NT2/D1 (cell line): ENCODE data around the gene CTNNB1.

ENCODE experiments used
- DNase-seq: peaks from one replicate; pipeline ENCODE4 v3.0.0-alpha.2; 2011; ENCODE audit warnings: low read depth, low spot score
- H3K27me3 ChIP-seq: 2 replicates; pipeline ENCODE4 v1.6.0; 2011; ENCODE audit warnings: mild to moderate bottlenecking; ENCODE audit not compliant: insufficient read length, insufficient read depth
- H3K36me3 ChIP-seq: 2 replicates; pipeline ENCODE4 v1.6.1; 2011; ENCODE audit warnings: mild to moderate bottlenecking, low read length, mixed read lengths; ENCODE audit not compliant: insufficient read depth, insufficient read length
- H3K4me1 ChIP-seq: 2 replicates; pipeline ENCODE4 v1.5.1; 2011; ENCODE audit not compliant: insufficient read depth, insufficient read length
- H3K4me3 ChIP-seq: 2 replicates; pipeline ENCODE4 v1.5.1; 2011; ENCODE audit warnings: low read depth; ENCODE audit not compliant: insufficient read length
- H3K9ac ChIP-seq: 2 replicates; pipeline ENCODE4 v1.6.0; 2011; ENCODE audit warnings: low read depth; ENCODE audit not compliant: insufficient read length
- H3K9me3 ChIP-seq: 2 replicates; pipeline ENCODE4 v1.5.1; 2011; ENCODE audit warnings: mild to moderate bottlenecking, low read length; ENCODE audit not compliant: insufficient read depth
- SUZ12 ChIP-seq: IDR thresholded peaks from 2 replicates; pipeline ENCODE4 v1.6.1; 2011; ENCODE audit not compliant: insufficient read length, insufficient read depth; ENCODE audit errors: extremely low read depth
- YY1 ChIP-seq: IDR thresholded peaks from 2 replicates; pipeline ENCODE4 v1.6.1; 2011; ENCODE audit not compliant: insufficient read length, insufficient read depth
- ZNF274 ChIP-seq: IDR thresholded peaks from 2 replicates; pipeline ENCODE4 v1.6.1; 2011; ENCODE audit warnings: mild to moderate bottlenecking, low read depth, low read length

CTNNB1 gene

DNA sequence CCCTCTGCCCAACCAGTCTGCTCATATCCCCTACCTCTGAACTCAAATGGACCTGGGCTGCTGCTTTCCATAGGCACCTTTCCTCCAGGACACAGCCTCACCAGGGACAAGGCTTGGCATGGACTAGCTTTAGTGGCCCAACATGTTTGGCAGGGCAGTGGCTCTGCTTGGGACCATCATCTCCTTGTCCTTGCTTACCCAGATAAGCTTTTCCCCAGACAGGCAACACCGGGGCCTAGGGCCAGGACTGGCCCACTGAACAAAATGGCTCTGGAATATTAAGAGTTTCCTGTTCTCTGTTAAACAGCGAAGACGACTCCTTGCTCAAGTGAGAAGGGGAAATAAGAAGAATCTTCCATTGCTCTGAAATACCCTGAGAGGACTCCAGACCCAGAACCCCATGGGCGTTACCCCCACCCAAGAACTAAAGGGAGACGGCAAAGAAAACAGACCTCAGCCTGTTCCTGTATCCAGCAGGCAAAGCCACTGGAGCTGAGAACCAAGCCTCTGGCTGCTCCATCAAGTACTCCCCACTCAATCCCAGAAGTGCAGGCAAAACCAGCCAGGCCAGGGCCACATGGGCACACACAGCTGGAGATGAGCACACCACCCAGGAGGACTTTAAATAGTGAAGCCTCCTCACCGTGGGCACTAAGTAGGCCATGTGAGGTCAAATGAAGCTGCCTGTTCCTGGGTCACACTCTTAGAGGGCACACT lies 45.5 kb downstream of the CTNNB1 start:
- H3K27me3 ChIP-seq: no peaks in the 10 kb centered on the region
- no peak for DNase-seq

DNA sequence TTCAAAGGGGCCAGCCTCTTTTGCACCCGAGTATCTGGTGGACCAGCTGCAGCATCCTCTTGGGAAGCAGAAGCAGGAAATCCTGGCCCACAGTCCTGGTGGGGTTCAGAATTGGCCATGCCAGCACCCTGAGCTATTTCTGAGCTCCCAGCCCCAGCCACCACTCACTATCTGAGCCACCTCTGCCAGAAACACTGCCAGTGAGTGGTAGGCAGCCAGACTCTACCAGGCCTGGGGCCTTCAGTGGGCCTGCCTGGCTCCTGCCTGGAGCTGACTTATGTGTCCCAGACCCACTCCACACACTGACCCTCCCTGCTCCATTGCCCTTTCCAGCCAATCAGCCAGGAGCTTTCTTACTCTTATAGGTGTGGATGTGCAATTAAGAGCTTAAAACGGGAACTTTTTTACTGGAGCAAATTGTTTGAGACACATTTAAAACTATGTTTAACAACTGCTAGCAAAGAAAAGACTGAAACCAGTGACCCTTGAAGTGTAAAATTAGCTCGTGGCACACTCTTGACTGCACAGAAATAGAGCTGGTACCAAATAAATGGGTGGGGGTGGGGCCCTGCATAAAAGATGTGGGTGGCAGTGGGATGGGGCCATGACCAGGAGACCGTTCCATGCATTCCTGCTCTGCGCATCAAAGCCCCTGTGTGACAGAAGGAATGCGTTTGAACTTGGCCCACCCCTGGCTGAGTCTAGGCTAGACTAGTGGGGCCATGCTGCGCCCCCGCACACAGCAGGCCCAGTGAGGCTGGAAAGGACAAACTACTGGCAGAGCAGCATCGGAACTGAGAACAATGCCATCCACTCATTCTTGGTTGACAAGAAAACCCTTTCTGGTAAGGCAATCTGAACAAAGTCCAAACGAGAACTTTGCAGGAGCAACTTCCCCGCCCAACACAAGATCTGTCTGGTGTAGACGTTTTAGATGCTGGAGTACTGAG lies 48.0 kb downstream of the CTNNB1 start:
- H3K4me1 ChIP-seq: peaks cover 7% of the 10 kb centered on the region
- no peak overlapping the region for H3K4me3 ChIP-seq
- no peak for DNase-seq
- H3K9me3 ChIP-seq: no peaks in the 10 kb centered on the region
- no peak overlapping the region for H3K9ac ChIP-seq
- TF ChIP-seq YY1 (no peak), ZNF274 (no peak), SUZ12 (no peak)
- peaks cover 9% of the 10 kb centered on the region for H3K36me3 ChIP-seq
- H3K27me3 ChIP-seq: no peaks in the 10 kb centered on the region

More for the DNA sequence above, 45.5 kb downstream of the CTNNB1 start:
- H3K9me3 ChIP-seq: no peaks in the 10 kb centered on the region
- H3K4me1 ChIP-seq: peaks cover 7% of the 10 kb centered on the region
- H3K4me3 ChIP-seq: no peak overlapping the region
- peaks cover 34% of the 10 kb centered on the region for H3K36me3 ChIP-seq
- H3K9ac ChIP-seq: no peak overlapping the region
- TF ChIP-seq SUZ12 (no peak), ZNF274 (no peak), YY1 (no peak)

DNA sequence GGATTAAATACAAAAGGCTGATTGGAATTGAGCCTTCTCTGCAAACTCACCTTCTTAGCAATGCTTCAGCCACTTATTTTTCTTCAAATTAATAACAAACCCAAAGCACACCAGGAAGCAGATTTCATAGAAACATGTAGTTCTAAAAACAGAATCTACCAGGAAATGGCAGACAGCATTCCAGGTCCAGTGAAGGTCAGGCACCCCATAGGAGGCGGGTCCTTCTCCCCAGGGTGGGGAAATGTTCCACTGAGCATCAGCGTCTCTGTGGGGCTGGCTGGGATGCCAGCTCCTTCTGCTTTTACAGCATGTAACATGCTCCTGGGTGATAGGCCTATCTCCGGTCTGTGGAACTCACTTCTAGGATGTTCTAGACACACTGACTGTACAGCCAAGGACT lies 49.2 kb downstream of the CTNNB1 start:
- H3K4me1 ChIP-seq: peaks cover 7% of the 10 kb centered on the region
- no peak for DNase-seq
- no peak overlapping the region for H3K4me3 ChIP-seq
- no peak for TF ChIP-seq SUZ12
- no peak for TF ChIP-seq YY1
- TF ChIP-seq ZNF274: no peak
- H3K27me3 ChIP-seq: no peaks in the 10 kb centered on the region
- H3K9ac ChIP-seq: no peak overlapping the region
- H3K9me3 ChIP-seq: no peaks in the 10 kb centered on the region
- peaks cover 5% of the 10 kb centered on the region for H3K36me3 ChIP-seq

DNA sequence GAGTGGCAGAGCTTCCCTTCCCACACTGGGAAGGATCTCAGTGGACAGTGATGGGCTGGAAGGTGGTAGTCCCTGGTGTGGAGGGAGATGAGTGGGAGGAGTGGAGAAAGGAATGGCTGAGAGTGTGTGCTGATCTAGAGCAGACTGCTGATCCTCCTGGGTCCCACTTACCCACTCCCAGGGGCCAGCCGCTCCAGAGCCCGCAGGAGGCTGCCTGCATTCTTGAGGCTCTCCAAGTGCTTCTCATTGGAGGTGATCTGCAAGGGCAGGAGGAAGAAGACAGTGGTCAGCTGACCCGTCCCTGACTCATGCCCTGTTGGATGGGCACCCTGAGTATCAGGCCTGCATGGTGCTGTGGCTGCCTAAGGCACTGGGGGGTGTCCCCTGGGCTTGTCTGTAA lies 50.0 kb downstream of the CTNNB1 start:
- no peak overlapping the region for H3K4me3 ChIP-seq
- no peaks in the 10 kb centered on the region for H3K9me3 ChIP-seq
- TF ChIP-seq SUZ12 (no peak), ZNF274 (no peak), YY1 (no peak)
- peaks cover 5% of the 10 kb centered on the region for H3K36me3 ChIP-seq
- H3K9ac ChIP-seq: no peak overlapping the region
- DNase-seq: no peak
- H3K27me3 ChIP-seq: no peaks in the 10 kb centered on the region
- peaks cover 7% of the 10 kb centered on the region for H3K4me1 ChIP-seq

DNA sequence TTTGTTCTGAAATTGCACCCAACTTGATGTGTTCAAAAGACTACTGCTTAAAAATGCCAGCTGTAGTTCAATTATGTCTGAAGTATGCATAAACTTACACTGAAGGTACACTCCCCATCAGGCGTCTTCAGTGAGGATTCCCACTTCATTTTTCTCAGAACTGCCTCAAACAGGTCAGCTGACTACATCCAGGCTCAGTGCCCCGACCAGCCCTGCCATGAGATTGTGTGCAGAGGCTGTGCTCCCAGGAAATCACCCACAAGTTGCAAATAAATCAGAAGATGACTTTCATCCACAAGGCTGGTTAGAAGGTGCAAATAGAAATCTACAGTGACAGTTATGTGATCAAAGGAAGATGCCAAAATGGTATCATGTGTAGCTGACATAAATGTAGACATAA lies 51.5 kb downstream of the CTNNB1 start:
- Histone ChIP-seq H3K4me1 (peaks cover 7% of the 10 kb centered on the region), H3K9ac (no peak overlapping the region), H3K9me3 (no peaks in the 10 kb centered on the region), H3K36me3 (no peaks in the 10 kb centered on the region), H3K27me3 (no peaks in the 10 kb centered on the region), H3K4me3 (no peak overlapping the region)
- no peak for TF ChIP-seq SUZ12
- TF ChIP-seq ZNF274: no peak
- no peak for TF ChIP-seq YY1
- no peak for DNase-seq

DNA sequence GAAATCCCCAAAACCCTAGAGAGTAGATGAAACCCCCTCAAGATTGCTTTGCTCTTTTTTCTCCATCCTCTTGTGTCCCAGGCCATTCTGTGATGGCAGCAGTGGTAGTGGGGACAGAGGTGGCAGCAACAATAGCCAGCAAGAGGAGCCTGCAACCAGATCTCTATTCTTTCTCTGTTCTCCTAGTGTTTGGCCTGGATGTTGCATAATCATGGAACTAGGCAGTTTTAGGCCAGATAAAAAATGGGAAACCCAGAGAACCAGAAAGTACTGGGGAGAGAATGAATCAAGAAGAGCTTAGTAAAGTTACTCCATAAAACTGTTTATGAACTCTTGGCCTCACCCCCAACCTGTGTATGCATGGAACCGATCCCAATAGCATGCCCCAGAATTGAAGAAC lies 52.3 kb downstream of the CTNNB1 start:
- no peak overlapping the region for H3K9ac ChIP-seq
- no peaks in the 10 kb centered on the region for H3K27me3 ChIP-seq
- H3K36me3 ChIP-seq: no peaks in the 10 kb centered on the region
- no peak overlapping the region for H3K4me3 ChIP-seq
- H3K9me3 ChIP-seq: no peaks in the 10 kb centered on the region
- TF ChIP-seq ZNF274 (no peak), SUZ12 (no peak), YY1 (no peak)
- H3K4me1 ChIP-seq: peaks cover 7% of the 10 kb centered on the region
- DNase-seq: no peak

DNA sequence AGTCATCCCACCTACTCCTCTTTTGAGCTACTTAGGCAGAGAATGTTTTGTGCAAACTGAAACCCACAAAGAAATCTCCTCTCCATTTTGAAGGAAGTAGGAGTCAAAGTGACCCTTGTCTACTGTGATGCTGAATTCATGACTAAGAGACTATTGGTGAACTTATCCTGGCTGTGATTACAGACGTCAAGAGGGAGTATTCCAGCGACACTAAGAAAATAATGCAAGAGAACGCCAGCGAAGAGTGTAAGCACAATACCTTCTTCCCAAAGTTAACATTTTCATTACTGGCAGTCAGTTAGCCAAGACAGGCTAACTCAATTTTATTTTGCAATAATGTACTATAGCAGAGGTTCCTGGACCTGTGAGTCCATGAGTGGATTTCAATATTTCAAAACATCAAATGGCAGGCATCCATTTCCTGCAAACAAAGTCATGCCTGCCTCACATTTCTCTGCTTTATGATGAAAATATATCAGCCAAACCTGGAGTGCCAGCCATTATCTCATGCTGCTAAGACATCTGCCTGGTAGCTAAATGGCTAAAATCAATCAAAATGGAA lies 59.0 kb downstream of the CTNNB1 start:
- H3K9me3 ChIP-seq: no peaks in the 10 kb centered on the region
- DNase-seq: no peak
- no peaks in the 10 kb centered on the region for H3K36me3 ChIP-seq
- no peaks in the 10 kb centered on the region for H3K4me1 ChIP-seq
- no peaks in the 10 kb centered on the region for H3K27me3 ChIP-seq
- TF ChIP-seq ZNF274: no peak
- no peak for TF ChIP-seq YY1
- no peak for TF ChIP-seq SUZ12
- H3K9ac ChIP-seq: no peak overlapping the region
- H3K4me3 ChIP-seq: no peak overlapping the region
